ENCODE data around the gene TBRG4. TPM values are rescaled to one million over a fixed set of nuclear protein-coding genes. Genes with fewer than 3 reads are reported as not detected.

TBRG4 gene
- total RNA-seq, 1 experiment from 2014 or later: 127 TPM

DNA sequence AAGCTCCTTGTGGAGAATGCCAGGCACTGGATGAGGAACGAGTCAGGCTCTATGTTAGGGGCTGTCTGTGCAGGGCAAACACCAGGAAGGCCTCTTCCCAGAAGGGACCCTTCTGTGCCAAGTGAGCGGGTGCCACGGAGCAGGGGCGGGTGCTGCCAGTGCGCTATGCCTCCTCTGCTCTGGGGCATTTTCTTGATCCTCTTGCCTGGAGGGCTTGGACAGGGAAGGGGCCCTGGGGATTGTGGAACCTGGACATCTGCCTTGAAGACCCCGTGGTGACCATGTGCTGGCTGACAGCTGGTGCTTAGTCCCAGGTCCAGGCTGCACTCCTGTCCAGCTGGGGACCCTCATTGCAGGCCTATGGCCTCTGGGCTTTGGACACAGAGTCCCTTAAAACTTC is 15.4 kb upstream of the TBRG4 start:
- Histone ChIP-seq H3K4me1 (ENCODE audit: insufficient read depth, low read length) (no peaks in the 10 kb centered on the region), H3K79me2 (ENCODE audit: insufficient read depth, low read length) (no peaks in the 10 kb centered on the region), H2BK12ac (ENCODE audit: insufficient read length, low read depth, low read length) (no peak overlapping the region), H2BK15ac (ENCODE audit: low read depth, low read length) (no peak overlapping the region), H3K27ac (ENCODE audit: insufficient read length, low read depth, low read length) (no peak overlapping the region), H3K79me1 (ENCODE audit: insufficient read depth, low read depth, low read length, poor library complexity, severe bottlenecking) (no peaks in the 10 kb centered on the region), H3T11ph (ENCODE audit: low read length) (no peak overlapping the region), H2AK5ac (ENCODE audit: insufficient read length, low read length) (no peak overlapping the region), H2BK120ac (ENCODE audit: low read depth, low read length, poor library complexity, severe bottlenecking) (no peak overlapping the region), H2BK5ac (ENCODE audit: insufficient read length, low read length) (no peak overlapping the region), H2AFZ (ENCODE audit: low read length) (no peak overlapping the region), H4K91ac (ENCODE audit: insufficient read length, low read depth, low read length) (no peak overlapping the region), H3K18ac (ENCODE audit: insufficient read length, low read depth, low read length) (no peak overlapping the region), H4K5ac (ENCODE audit: insufficient read length, low read depth, low read length) (no peak overlapping the region), H3K9me3 (ENCODE audit: control insufficient read depth, low read depth, low read length) (no peaks in the 10 kb centered on the region), H3K14ac (ENCODE audit: insufficient read depth, low read length) (no peak overlapping the region), H3K23ac (ENCODE audit: insufficient read length, low read depth, low read length) (no peak overlapping the region), H4K8ac (replicated peaks; ENCODE audit: insufficient read length, low read depth, low read length) (no peak overlapping the region), H2BK20ac (ENCODE audit: low read depth, low read length, poor library complexity, severe bottlenecking) (no peak overlapping the region), H3K9ac (ENCODE audit: extremely low read depth, insufficient read length, low read length) (no peak overlapping the region), H3K4me2 (ENCODE audit: insufficient read depth, insufficient read length, low read length) (no peak overlapping the region), H3K23me2 (ENCODE audit: insufficient read length, low read depth, low read length, poor library complexity, severe bottlenecking) (no peaks in the 10 kb centered on the region), H3K27me3 (ENCODE audit: insufficient read depth, low read length) (no peaks in the 10 kb centered on the region), H3K4ac (ENCODE audit: low read depth, low read length) (no peak overlapping the region), H4K20me1 (ENCODE audit: control insufficient read depth, insufficient read depth, insufficient read length) (no peaks in the 10 kb centered on the region), H3K56ac (ENCODE audit: insufficient read length, low read depth, low read length) (no peak overlapping the region)
- H3K27me3 Mint-ChIP-seq (ENCODE audit: low read depth): peaks cover 6% of the 10 kb centered on the region
- H3K27ac Mint-ChIP-seq: no peak overlapping the region
- no peaks in the 10 kb centered on the region for H3K36me3 Mint-ChIP-seq (ENCODE audit: insufficient read depth in 1 of 3, low read depth in 3 of 3)
- TF ChIP-seq, protein P1, sequence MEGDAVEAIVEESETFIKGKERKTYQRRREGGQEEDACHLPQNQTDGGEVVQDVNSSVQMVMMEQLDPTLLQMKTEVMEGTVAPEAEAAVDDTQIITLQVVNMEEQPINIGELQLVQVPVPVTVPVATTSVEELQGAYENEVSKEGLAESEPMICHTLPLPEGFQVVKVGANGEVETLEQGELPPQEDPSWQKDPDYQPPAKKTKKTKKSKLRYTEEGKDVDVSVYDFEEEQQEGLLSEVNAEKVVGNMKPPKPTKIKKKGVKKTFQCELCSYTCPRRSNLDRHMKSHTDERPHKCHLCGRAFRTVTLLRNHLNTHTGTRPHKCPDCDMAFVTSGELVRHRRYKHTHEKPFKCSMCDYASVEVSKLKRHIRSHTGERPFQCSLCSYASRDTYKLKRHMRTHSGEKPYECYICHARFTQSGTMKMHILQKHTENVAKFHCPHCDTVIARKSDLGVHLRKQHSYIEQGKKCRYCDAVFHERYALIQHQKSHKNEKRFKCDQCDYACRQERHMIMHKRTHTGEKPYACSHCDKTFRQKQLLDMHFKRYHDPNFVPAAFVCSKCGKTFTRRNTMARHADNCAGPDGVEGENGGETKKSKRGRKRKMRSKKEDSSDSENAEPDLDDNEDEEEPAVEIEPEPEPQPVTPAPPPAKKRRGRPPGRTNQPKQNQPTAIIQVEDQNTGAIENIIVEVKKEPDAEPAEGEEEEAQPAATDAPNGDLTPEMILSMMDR (conservative IDR thresholded peaks at IDR 0.05): no peak
- no peak overlapping the region for H3K4me3 Mint-ChIP-seq
- DNase-seq: no peak
- H3K4me1 Mint-ChIP-seq: peaks cover 11% of the 10 kb centered on the region in 2 experiments
- no CpG with 5 or more reads among the region's 6 CpGs for WGBS (ENCODE audit: extremely low coverage, insufficient read length, low lambda C conversion rate)
- H3K9me3 Mint-ChIP-seq: no peaks in the 10 kb centered on the region

Data from H9 (cell line).